ENCODE data around the gene OGA.
A peak's percentile ranks its signal among the peaks of the same experiment; 100 is the strongest.

Gene OGA

GRCh38 chr10:101759309-101760247 lies 58.7 kb downstream of the OGA start:
- DNase-seq (ENCODE audit: low read depth): no peak

- DNase-seq (ENCODE audit: low read depth): no peak
These were observed 59.4 kb downstream of the OGA start for GRCh38 chr10:101758858-101759257.

- DNase-seq (ENCODE audit: low read depth): no peak
These were observed 66.0 kb downstream of the OGA start for GRCh38 chr10:101752241-101752640.

GRCh38 chr10:101749047-101750016 lies 68.9 kb downstream of the OGA start:
- DNase-seq (ENCODE audit: low read depth): no peak

GRCh38 chr10:101748496-101748895 lies 69.7 kb downstream of the OGA start:
- DNase-seq (ENCODE audit: low read depth): no peak

- DNase-seq (ENCODE audit: low read depth): peak; percentile 8
These were observed 73.1 kb downstream of the OGA start for GRCh38 chr10:101745074-101745696.

- peak; percentile 30 for DNase-seq (ENCODE audit: low read depth)
These were observed 74.0 kb downstream of the OGA start for GRCh38 chr10:101744267-101744666.

- DNase-seq (ENCODE audit: low read depth): no peak
These were observed 76.3 kb downstream of the OGA start for GRCh38 chr10:101741938-101742337.

GRCh38 chr10:101736666-101737065 lies 81.6 kb downstream of the OGA start:
- no peak for DNase-seq (ENCODE audit: low read depth)
